CD4-positive, alpha-beta T cell treated with Interleukin-17A for 4 hours (primary cell): Measurements from ENCODE around the gene MRGPRX4.

Source experiments
- DNase-seq: peaks from one replicate; pipeline ENCODE4 v3.0.0-alpha.2; 2020; ENCODE audit warnings: mixed read lengths

Gene MRGPRX4

DNA sequence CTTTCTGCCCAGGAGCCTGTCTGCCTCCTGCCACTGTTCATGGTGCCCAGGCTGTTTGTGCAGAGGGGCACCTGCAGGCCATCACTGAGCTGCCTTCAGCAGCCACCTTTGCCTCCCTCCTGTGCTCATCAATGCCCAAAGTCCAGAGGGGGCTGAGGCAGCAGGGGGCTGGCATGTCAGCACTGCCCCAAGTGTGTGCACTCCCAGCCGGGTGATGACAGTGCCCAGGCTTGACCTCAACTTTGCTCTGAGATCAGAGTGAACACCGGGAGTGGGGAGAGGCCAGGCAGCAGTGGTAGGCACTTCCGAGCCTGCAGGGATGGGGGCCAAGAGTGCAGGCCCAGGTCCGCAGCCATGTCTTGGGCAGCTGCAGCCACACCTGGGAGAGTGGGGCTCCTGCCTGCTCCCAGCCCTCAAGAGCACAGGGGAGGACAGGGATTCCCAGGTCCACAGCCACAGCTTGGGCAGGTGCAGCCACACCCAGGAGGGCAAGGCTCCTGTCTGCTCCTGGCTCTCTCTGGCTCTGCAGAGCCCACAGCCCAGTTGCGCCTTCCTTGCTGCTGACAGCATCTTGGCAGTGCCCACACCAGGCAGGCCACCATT lies 48.7 kb downstream of the MRGPRX4 start:
- no peak for DNase-seq

- DNase-seq, result no peak
Measured at GRCh38 chr11:18222814-18223421, 50.3 kb downstream of the MRGPRX4 start.
